ENCODE results near the gene LBH. TPM values are rescaled to one million over a fixed set of nuclear protein-coding genes. Genes with fewer than 3 reads are reported as not detected.

The LBH gene
- total RNA-seq, 1 experiment from 2014 or later: 159 TPM

- TF ChIP-seq CTCF (IDR thresholded peaks at IDR 0.05; ENCODE audit: insufficient read depth in 1 of 2, low read depth in 1 of 2, low read length in 1 of 2, severe bottlenecking in 1 of 2, unreplicated experiment in 1 of 2): no peak
- ChIA-PET POLR2A (no interaction called here), CTCF (no interaction called here)
- Mint-ChIP-seq H3K4me1 (ENCODE audit: low read depth, unreplicated experiment) (peaks cover 18% of the 10 kb centered on the region), H3K4me3 (ENCODE audit: unreplicated experiment) (no peak overlapping the region), H3K36me3 (ENCODE audit: insufficient read depth, unreplicated experiment) (peaks cover 9% of the 10 kb centered on the region), H3K27me3 (ENCODE audit: insufficient read depth, unreplicated experiment) (no peaks in the 10 kb centered on the region), H3K9me3 (ENCODE audit: unreplicated experiment) (peaks cover 14% of the 10 kb centered on the region), H3K27ac (ENCODE audit: unreplicated experiment) (no peak overlapping the region)
- no peak for DNase-seq
- Histone ChIP-seq H3K27me3 (replicated peaks; ENCODE audit: control insufficient read depth, insufficient read depth, low read length) (no peaks in the 10 kb centered on the region), H3K36me3 (ENCODE audit: control insufficient read depth, insufficient read depth, low read length) (no peaks in the 10 kb centered on the region), H3K4me3 (ENCODE audit: low read depth, low read length) (no peak overlapping the region), H3K9me3 (peaks cover 3% of the 10 kb centered on the region; the same call in 1 of the 2 replicates), H3K4me1 (peaks cover 13% of the 10 kb centered on the region)
- BruUV-seq (replicated peaks): no TSS peak
- intact Hi-C loops (cut with micrococcal nuclease; ENCODE audit: unreplicated experiment): no loop called here
Observed at GRCh38 chr2:30265052-30266015, 34.0 kb downstream of the LBH start.

DNA sequence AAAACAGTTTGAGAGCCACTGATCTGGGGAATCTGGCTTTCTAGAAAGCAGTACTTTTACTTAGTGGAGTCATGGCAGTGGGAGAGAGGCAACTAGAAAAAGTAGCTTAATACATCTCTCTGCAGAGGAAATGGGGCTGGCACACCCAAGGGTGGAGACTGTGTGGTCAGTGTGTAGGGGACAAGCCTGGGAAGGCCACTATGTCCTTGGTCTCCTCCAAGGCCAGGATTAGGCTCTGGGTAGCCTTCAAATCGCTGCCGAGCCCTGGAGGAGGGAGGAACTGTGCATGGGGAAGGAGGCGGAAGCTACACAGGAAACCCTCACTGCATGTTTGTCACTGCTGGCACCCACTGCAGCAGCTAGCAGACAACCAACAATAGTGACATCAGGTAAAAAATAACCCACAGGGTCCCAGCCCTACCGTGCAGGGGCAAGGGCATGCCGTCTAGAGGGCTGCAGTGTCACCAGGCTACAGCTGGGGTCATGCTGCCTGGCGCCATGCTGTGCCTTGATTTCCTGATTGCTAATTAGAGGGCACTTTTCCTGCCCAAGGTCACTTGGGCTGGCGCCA, 34.8 kb downstream of the LBH start:
- Histone ChIP-seq H3K36me3 (ENCODE audit: control insufficient read depth, insufficient read depth, low read length) (no peaks in the 10 kb centered on the region), H3K9me3 (peaks cover 3% of the 10 kb centered on the region; the same call in 1 of the 2 replicates), H3K4me3 (ENCODE audit: low read depth, low read length) (no peak overlapping the region), H3K27me3 (replicated peaks; ENCODE audit: control insufficient read depth, insufficient read depth, low read length) (no peaks in the 10 kb centered on the region), H3K4me1 (peaks cover 8% of the 10 kb centered on the region)
- Mint-ChIP-seq H3K9me3 (ENCODE audit: unreplicated experiment) (peaks cover 14% of the 10 kb centered on the region), H3K36me3 (ENCODE audit: insufficient read depth, unreplicated experiment) (peaks cover under 1% of the 10 kb centered on the region), H3K27ac (ENCODE audit: unreplicated experiment) (no peak overlapping the region), H3K4me1 (ENCODE audit: low read depth, unreplicated experiment) (peaks cover 18% of the 10 kb centered on the region), H3K27me3 (ENCODE audit: insufficient read depth, unreplicated experiment) (no peaks in the 10 kb centered on the region), H3K4me3 (ENCODE audit: unreplicated experiment) (no peak overlapping the region)
- no peak for DNase-seq
- no peak for TF ChIP-seq CTCF (IDR thresholded peaks at IDR 0.05; ENCODE audit: insufficient read depth in 1 of 2, low read depth in 1 of 2, low read length in 1 of 2, severe bottlenecking in 1 of 2, unreplicated experiment in 1 of 2)
- CTCF ChIA-PET: no interaction called here
- POLR2A ChIA-PET: no interaction called here
- intact Hi-C loops (cut with micrococcal nuclease; ENCODE audit: unreplicated experiment): no loop called here
- BruUV-seq (replicated peaks): no TSS peak

- Histone ChIP-seq H3K4me1 (peaks cover 12% of the 10 kb centered on the region), H3K9me3 (peaks cover 3% of the 10 kb centered on the region; the same call in 1 of the 2 replicates), H3K36me3 (ENCODE audit: control insufficient read depth, insufficient read depth, low read length) (no peaks in the 10 kb centered on the region), H3K4me3 (ENCODE audit: low read depth, low read length) (no peak overlapping the region), H3K27me3 (replicated peaks; ENCODE audit: control insufficient read depth, insufficient read depth, low read length) (no peaks in the 10 kb centered on the region)
- DNase-seq: no peak
- H3K9me3 Mint-ChIP-seq (ENCODE audit: unreplicated experiment): peaks cover 14% of the 10 kb centered on the region
- ChIA-PET CTCF (no interaction called here), POLR2A (no interaction called here)
- H3K4me3 Mint-ChIP-seq (ENCODE audit: unreplicated experiment): no peak overlapping the region
- TF ChIP-seq CTCF (IDR thresholded peaks at IDR 0.05; ENCODE audit: insufficient read depth in 1 of 2, low read depth in 1 of 2, low read length in 1 of 2, severe bottlenecking in 1 of 2, unreplicated experiment in 1 of 2): no peak
- peaks cover 23% of the 10 kb centered on the region for H3K4me1 Mint-ChIP-seq (ENCODE audit: low read depth, unreplicated experiment)
- H3K27ac Mint-ChIP-seq (ENCODE audit: unreplicated experiment): no peak overlapping the region
- intact Hi-C loops (cut with micrococcal nuclease; ENCODE audit: unreplicated experiment): no loop called here
- BruUV-seq (replicated peaks): no TSS peak
- no peaks in the 10 kb centered on the region for H3K36me3 Mint-ChIP-seq (ENCODE audit: insufficient read depth, unreplicated experiment)
- H3K27me3 Mint-ChIP-seq (ENCODE audit: insufficient read depth, unreplicated experiment): no peaks in the 10 kb centered on the region
Observed at GRCh38 chr2:30266705-30267104, 35.4 kb downstream of the LBH start.

Measured in Caco-2 (cell line).